ENCODE measurements around the gene GMFB.
"Not testable (repeated sequence)": the region's sequence is repeated elsewhere in the genome, so short reads cannot be mapped to it uniquely, and the experiment has no call there.

The GMFB gene

GRCh38 chr14:54490445-54491175 is 1.8 kb upstream of the GMFB start:
- no peak for DNase-seq

- DNase-seq, result no peak
Measured at GRCh38 chr14:54489731-54490444, 1.1 kb upstream of the GMFB start.

GRCh38 chr14:54489318-54489683 is 521 bp upstream of the GMFB start:
- no peak for DNase-seq

GRCh38 chr14:54488318-54488645 is 498 bp downstream of the GMFB start:
- no peak for DNase-seq

- no peak for DNase-seq
Measured at GRCh38 chr14:54487771-54488170, 1.0 kb downstream of the GMFB start.

GRCh38 chr14:54486685-54487084 is 2.1 kb downstream of the GMFB start:
- no peak for DNase-seq

- DNase-seq, result no peak
Measured at GRCh38 chr14:54483846-54484245, 4.9 kb downstream of the GMFB start.

- no peak for DNase-seq
Measured at GRCh38 chr14:54483073-54483745, 5.6 kb downstream of the GMFB start.

- no peak for DNase-seq
Measured at GRCh38 chr14:54481695-54482094, 7.1 kb downstream of the GMFB start.

- no peak for DNase-seq
Measured at GRCh38 chr14:54480830-54481562, 7.8 kb downstream of the GMFB start.

GRCh38 chr14:54478636-54479215 is 10.1 kb downstream of the GMFB start:
- no peak for DNase-seq

GRCh38 chr14:54475911-54476310 is 12.9 kb downstream of the GMFB start:
- DNase-seq, result no peak

GRCh38 chr14:54475187-54475899 is 13.4 kb downstream of the GMFB start:
- DNase-seq, result no peak

- no peak for DNase-seq
Measured at GRCh38 chr14:54474232-54474793, 14.5 kb downstream of the GMFB start.

- no peak for DNase-seq
Measured at GRCh38 chr14:54472315-54472714, 16.5 kb downstream of the GMFB start.

- DNase-seq, result no peak
Measured at GRCh38 chr14:54471641-54472040, 17.1 kb downstream of the GMFB start.

- no peak for DNase-seq
Measured at GRCh38 chr14:54470701-54471100, 18.1 kb downstream of the GMFB start.

GRCh38 chr14:54467280-54467679 is 21.5 kb downstream of the GMFB start:
- DNase-seq, result no peak

GRCh38 chr14:54465654-54466053 is 23.1 kb downstream of the GMFB start:
- no peak for DNase-seq

GRCh38 chr14:54462048-54462447 is 26.7 kb downstream of the GMFB start:
- no peak for DNase-seq

GRCh38 chr14:54459106-54459505 is 29.7 kb downstream of the GMFB start:
- DNase-seq, result no peak

- not testable (repeated sequence) for DNase-seq
Measured at GRCh38 chr14:54458536-54458935, 30.2 kb downstream of the GMFB start.

Measured in T-helper 9 cell (primary cell).